Mononuclear cell (primary cell): ENCODE measurements around the gene ARHGEF6. TPM values are rescaled to one million over a fixed set of nuclear protein-coding genes. Genes with fewer than 3 reads are reported as not detected.
A peak's percentile ranks its signal among the peaks of the same experiment; 100 is the strongest.

Experiments
- H3K27me3 ChIP-seq: 2 replicates; pipeline ENCODE4 v1.6.0; 2011; ENCODE audit warnings: low read length, control low read depth; ENCODE audit not compliant: insufficient read depth
- H3K4me1 ChIP-seq: 2 replicates; pipeline ENCODE4 v1.5.1; 2011; ENCODE audit warnings: mild to moderate bottlenecking, low read length, control low read depth; ENCODE audit not compliant: insufficient read depth
- H3K4me3 ChIP-seq: 2 replicates; pipeline ENCODE4 v1.5.1; 2011; ENCODE audit warnings: mild to moderate bottlenecking, low read length, moderate library complexity
- H3K9me3 ChIP-seq: 2 replicates; pipeline ENCODE4 v1.5.1; 2011; ENCODE audit warnings: low read depth, mild to moderate bottlenecking, control low read depth, low read length
- total RNA-seq: library from RNA; depleted of rRNA; stranded (reverse); fragments of >200 nt; gene quantifications from one replicate; pipeline ENCODE4 v1.2.3, GENCODE V29; 2012

The ARHGEF6 gene
- total RNA-seq, 1 donor: 63.8 TPM

GRCh38 chrX:136662976-136663375 is 117.8 kb downstream of the ARHGEF6 start:
- Histone ChIP-seq H3K9me3 (no peaks in the 10 kb centered on the region), H3K4me3 (no peak overlapping the region), H3K4me1 (peaks cover 29% of the 10 kb centered on the region), H3K27me3 (no peaks in the 10 kb centered on the region)

- H3K4me3 ChIP-seq: no peak overlapping the region
- no peaks in the 10 kb centered on the region for H3K27me3 ChIP-seq
- H3K4me1 ChIP-seq: peaks cover 26% of the 10 kb centered on the region
Observed at GRCh38 chrX:136662104-136662503, 118.6 kb downstream of the ARHGEF6 start.

GRCh38 chrX:136660896-136661295 is 119.8 kb downstream of the ARHGEF6 start:
- no peaks in the 10 kb centered on the region for H3K9me3 ChIP-seq
- peaks cover 17% of the 10 kb centered on the region for H3K4me1 ChIP-seq
- no peak overlapping the region for H3K4me3 ChIP-seq
- no peaks in the 10 kb centered on the region for H3K27me3 ChIP-seq

More at GRCh38 chrX:136662104-136662503, 118.6 kb downstream of the ARHGEF6 start:
- H3K9me3 ChIP-seq: no peaks in the 10 kb centered on the region

GRCh38 chrX:136659174-136659573 is 121.6 kb downstream of the ARHGEF6 start:
- Histone ChIP-seq H3K4me3 (no peak overlapping the region), H3K4me1 (peaks cover 6% of the 10 kb centered on the region)

GRCh38 chrX:136658151-136658550 is 122.6 kb downstream of the ARHGEF6 start:
- Histone ChIP-seq H3K4me1 (peaks cover 6% of the 10 kb centered on the region), H3K9me3 (no peaks in the 10 kb centered on the region), H3K27me3 (no peaks in the 10 kb centered on the region), H3K4me3 (no peak overlapping the region)

More at GRCh38 chrX:136659174-136659573, 121.6 kb downstream of the ARHGEF6 start:
- Histone ChIP-seq H3K9me3 (no peaks in the 10 kb centered on the region), H3K27me3 (no peaks in the 10 kb centered on the region)

GRCh38 chrX:136656361-136656964 is 124.3 kb downstream of the ARHGEF6 start:
- no peak overlapping the region for H3K4me3 ChIP-seq
- no peaks in the 10 kb centered on the region for H3K27me3 ChIP-seq
- no peaks in the 10 kb centered on the region for H3K9me3 ChIP-seq
- H3K4me1 ChIP-seq: no peaks in the 10 kb centered on the region

GRCh38 chrX:136652822-136653723 is 127.7 kb downstream of the ARHGEF6 start:
- no peaks in the 10 kb centered on the region for H3K27me3 ChIP-seq
- no peaks in the 10 kb centered on the region for H3K9me3 ChIP-seq
- peak overlapping the region; percentile 35 for H3K4me3 ChIP-seq
- no peaks in the 10 kb centered on the region for H3K4me1 ChIP-seq

- Histone ChIP-seq H3K27me3 (no peaks in the 10 kb centered on the region), H3K4me1 (no peaks in the 10 kb centered on the region), H3K4me3 (peak overlapping the region; percentile 35), H3K9me3 (no peaks in the 10 kb centered on the region)
Observed at GRCh38 chrX:136650811-136651210, 129.9 kb downstream of the ARHGEF6 start.

GRCh38 chrX:136647677-136648360 is 132.9 kb downstream of the ARHGEF6 start, which contains the start of gene CD40LG:
CD40LG (plus strand) TSS chrX:136648158; CDS start chrX:136648249, 91 bp downstream.
- H3K27me3 ChIP-seq: no peaks in the 10 kb centered on the region
- H3K9me3 ChIP-seq: no peaks in the 10 kb centered on the region
- peak within 1 kb of the TSS; percentile 44 for H3K4me3 ChIP-seq
- peaks cover 6% of the 10 kb centered on the region for H3K4me1 ChIP-seq

GRCh38 chrX:136646602-136647239 is 134.0 kb downstream of the ARHGEF6 start:
- H3K27me3 ChIP-seq: no peaks in the 10 kb centered on the region
- H3K4me1 ChIP-seq: peaks cover 6% of the 10 kb centered on the region
- H3K4me3 ChIP-seq: no peak overlapping the region
- H3K9me3 ChIP-seq: no peaks in the 10 kb centered on the region

GRCh38 chrX:136643243-136643642 is 137.5 kb downstream of the ARHGEF6 start:
- Histone ChIP-seq H3K4me3 (no peak overlapping the region), H3K9me3 (no peaks in the 10 kb centered on the region), H3K4me1 (peaks cover 13% of the 10 kb centered on the region), H3K27me3 (no peaks in the 10 kb centered on the region)

GRCh38 chrX:136639506-136640176 is 141.1 kb downstream of the ARHGEF6 start:
- H3K4me3 ChIP-seq: no peak overlapping the region

GRCh38 chrX:136636121-136636520 is 144.6 kb downstream of the ARHGEF6 start:
- peaks cover 19% of the 10 kb centered on the region for H3K4me1 ChIP-seq
- no peaks in the 10 kb centered on the region for H3K27me3 ChIP-seq
- no peak overlapping the region for H3K4me3 ChIP-seq
- no peaks in the 10 kb centered on the region for H3K9me3 ChIP-seq

More at GRCh38 chrX:136639506-136640176, 141.1 kb downstream of the ARHGEF6 start:
- H3K27me3 ChIP-seq: no peaks in the 10 kb centered on the region
- H3K9me3 ChIP-seq: no peaks in the 10 kb centered on the region
- peaks cover 25% of the 10 kb centered on the region for H3K4me1 ChIP-seq

- H3K4me3 ChIP-seq: no peak overlapping the region
- no peaks in the 10 kb centered on the region for H3K27me3 ChIP-seq
- peaks cover 24% of the 10 kb centered on the region for H3K4me1 ChIP-seq
- H3K9me3 ChIP-seq: no peaks in the 10 kb centered on the region
Observed at GRCh38 chrX:136635235-136635634, 145.5 kb downstream of the ARHGEF6 start.
